ENCODE measurements around the gene CATSPERD. TPM values are rescaled to one million over a fixed set of nuclear protein-coding genes. Genes with fewer than 3 reads are reported as not detected.

CATSPERD gene
- total RNA-seq, 1 experiment from 2014 or later: not detected

DNA sequence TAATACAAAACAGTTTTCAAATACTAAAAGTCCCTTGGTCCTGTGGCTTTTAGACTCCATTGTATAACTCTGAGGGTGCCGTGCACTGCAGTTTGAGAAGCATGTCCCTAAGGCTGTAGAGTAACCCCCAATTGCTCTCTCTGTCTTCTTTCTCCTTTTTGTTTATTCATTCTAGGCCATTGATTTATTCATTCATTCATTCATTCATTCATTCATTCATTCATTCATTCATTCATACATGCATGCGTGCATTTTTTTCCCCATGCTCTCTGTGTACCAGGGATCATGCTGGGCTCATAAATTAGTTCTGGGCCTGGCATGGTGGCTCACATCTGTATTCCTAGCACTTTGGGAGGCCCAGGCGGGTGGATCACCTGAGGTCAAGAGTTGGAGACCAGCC lies 44.8 kb downstream of the CATSPERD start:
- Histone ChIP-seq H3K79me1 (ENCODE audit: insufficient read depth, low read depth, low read length, poor library complexity, severe bottlenecking) (no peaks in the 10 kb centered on the region), H2AFZ (ENCODE audit: low read length) (no peak overlapping the region), H3K9me3 (ENCODE audit: control insufficient read depth, low read depth, low read length) (no peaks in the 10 kb centered on the region), H4K91ac (ENCODE audit: insufficient read length, low read depth, low read length) (no peak overlapping the region), H4K8ac (replicated peaks; ENCODE audit: insufficient read length, low read depth, low read length) (no peak overlapping the region), H2BK12ac (ENCODE audit: insufficient read length, low read depth, low read length) (no peak overlapping the region), H3T11ph (ENCODE audit: low read length) (no peak overlapping the region), H4K20me1 (ENCODE audit: control insufficient read depth, insufficient read depth, insufficient read length) (no peaks in the 10 kb centered on the region), H3K79me2 (ENCODE audit: insufficient read depth, low read length) (no peaks in the 10 kb centered on the region), H3K4ac (ENCODE audit: low read depth, low read length) (no peak overlapping the region), H2BK5ac (ENCODE audit: insufficient read length, low read length) (no peak overlapping the region), H2BK20ac (ENCODE audit: low read depth, low read length, poor library complexity, severe bottlenecking) (no peak overlapping the region), H3K27ac (ENCODE audit: insufficient read length, low read depth, low read length) (no peak overlapping the region), H3K14ac (ENCODE audit: insufficient read depth, low read length) (no peak overlapping the region), H3K27me3 (ENCODE audit: insufficient read depth, low read length) (no peaks in the 10 kb centered on the region), H3K9ac (ENCODE audit: extremely low read depth, insufficient read length, low read length) (no peak overlapping the region), H3K18ac (ENCODE audit: insufficient read length, low read depth, low read length) (no peak overlapping the region), H3K4me1 (ENCODE audit: insufficient read depth, low read length) (no peaks in the 10 kb centered on the region), H3K56ac (ENCODE audit: insufficient read length, low read depth, low read length) (no peak overlapping the region), H3K23me2 (ENCODE audit: insufficient read length, low read depth, low read length, poor library complexity, severe bottlenecking) (no peaks in the 10 kb centered on the region), H2AK5ac (ENCODE audit: insufficient read length, low read length) (no peak overlapping the region), H3K23ac (ENCODE audit: insufficient read length, low read depth, low read length) (no peak overlapping the region), H3K4me2 (ENCODE audit: insufficient read depth, insufficient read length, low read length) (no peak overlapping the region), H2BK120ac (ENCODE audit: low read depth, low read length, poor library complexity, severe bottlenecking) (no peak overlapping the region), H4K5ac (ENCODE audit: insufficient read length, low read depth, low read length) (no peak overlapping the region), H2BK15ac (ENCODE audit: low read depth, low read length) (no peak overlapping the region)
- DNase-seq: no peak
- Mint-ChIP-seq H3K36me3 (ENCODE audit: insufficient read depth in 1 of 3, low read depth in 3 of 3) (no peaks in the 10 kb centered on the region), H3K27ac (no peak overlapping the region), H3K4me1 (no peaks in the 10 kb centered on the region), H3K27me3 (ENCODE audit: low read depth) (peaks cover 12% of the 10 kb centered on the region), H3K9me3 (peaks cover 3% of the 10 kb centered on the region in 2 experiments; a peak in 2 of 5 replicates), H3K4me3 (no peak overlapping the region)
- WGBS (ENCODE audit: extremely low coverage, insufficient read length, low lambda C conversion rate): no CpG with 5 or more reads among the region's 3 CpGs
- TF ChIP-seq, protein P1, sequence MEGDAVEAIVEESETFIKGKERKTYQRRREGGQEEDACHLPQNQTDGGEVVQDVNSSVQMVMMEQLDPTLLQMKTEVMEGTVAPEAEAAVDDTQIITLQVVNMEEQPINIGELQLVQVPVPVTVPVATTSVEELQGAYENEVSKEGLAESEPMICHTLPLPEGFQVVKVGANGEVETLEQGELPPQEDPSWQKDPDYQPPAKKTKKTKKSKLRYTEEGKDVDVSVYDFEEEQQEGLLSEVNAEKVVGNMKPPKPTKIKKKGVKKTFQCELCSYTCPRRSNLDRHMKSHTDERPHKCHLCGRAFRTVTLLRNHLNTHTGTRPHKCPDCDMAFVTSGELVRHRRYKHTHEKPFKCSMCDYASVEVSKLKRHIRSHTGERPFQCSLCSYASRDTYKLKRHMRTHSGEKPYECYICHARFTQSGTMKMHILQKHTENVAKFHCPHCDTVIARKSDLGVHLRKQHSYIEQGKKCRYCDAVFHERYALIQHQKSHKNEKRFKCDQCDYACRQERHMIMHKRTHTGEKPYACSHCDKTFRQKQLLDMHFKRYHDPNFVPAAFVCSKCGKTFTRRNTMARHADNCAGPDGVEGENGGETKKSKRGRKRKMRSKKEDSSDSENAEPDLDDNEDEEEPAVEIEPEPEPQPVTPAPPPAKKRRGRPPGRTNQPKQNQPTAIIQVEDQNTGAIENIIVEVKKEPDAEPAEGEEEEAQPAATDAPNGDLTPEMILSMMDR (conservative IDR thresholded peaks at IDR 0.05): no peak

All from H9 (cell line).